HG03095 (cell line): ENCODE measurements around the gene GATAD1.
"Not testable (repeated sequence)": the region's sequence is repeated elsewhere in the genome, so short reads cannot be mapped to it uniquely, and the experiment has no call there.

Experiments
- ATAC-seq: cut with Tn5 transposase; IDR thresholded peaks from one replicate; pipeline ENCODE4 v1.9.1; 2021; ENCODE audit warnings: moderate library complexity; ENCODE audit not compliant: unreplicated experiment

Gene GATAD1, protein sequence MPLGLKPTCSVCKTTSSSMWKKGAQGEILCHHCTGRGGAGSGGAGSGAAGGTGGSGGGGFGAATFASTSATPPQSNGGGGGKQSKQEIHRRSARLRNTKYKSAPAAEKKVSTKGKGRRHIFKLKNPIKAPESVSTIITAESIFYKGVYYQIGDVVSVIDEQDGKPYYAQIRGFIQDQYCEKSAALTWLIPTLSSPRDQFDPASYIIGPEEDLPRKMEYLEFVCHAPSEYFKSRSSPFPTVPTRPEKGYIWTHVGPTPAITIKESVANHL

DNA sequence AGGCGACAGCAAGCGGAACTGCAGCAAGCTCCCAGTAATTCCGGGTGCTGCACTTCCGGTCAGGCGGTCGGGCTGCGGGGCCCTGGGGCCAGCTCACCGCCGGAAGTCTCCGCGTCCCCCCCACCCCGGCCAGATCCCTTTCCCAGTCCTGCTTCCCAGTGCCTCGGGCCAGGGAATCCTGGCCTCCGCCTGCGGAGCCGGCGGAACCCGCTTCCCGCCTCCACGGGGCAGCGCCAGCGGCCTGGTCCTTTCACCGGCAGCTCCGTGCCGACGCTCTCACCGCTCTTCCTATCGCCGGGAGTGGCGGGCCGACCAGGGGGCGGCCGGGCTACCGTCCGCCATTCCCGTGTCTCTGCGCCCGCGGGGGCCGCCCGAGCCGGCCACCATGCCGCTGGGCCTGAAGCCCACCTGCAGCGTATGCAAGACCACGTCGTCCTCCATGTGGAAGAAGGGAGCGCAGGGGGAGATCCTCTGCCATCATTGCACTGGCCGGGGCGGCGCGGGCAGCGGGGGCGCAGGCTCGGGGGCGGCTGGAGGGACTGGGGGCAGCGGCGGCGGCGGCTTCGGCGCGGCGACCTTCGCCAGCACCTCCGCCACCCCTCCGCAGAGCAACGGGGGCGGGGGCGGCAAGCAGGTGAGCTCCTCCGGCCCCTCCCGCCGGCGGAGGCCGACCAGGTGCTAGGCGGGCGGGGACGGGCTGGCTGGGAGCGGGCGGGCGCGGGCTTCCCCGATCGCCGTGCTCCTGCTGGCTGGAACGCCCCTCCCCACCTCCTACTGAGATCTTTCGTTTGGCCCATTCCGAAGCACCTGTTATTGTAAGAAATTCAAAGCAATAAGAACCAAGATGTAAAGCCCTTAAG, at the start of gene GATAD1:
TSS of gene GATAD1 (plus strand) at position 138 of the 860 bp plus-strand sequence. CDS start at position 386, 248 bp downstream.
- ATAC-seq = peak; percentile 81

DNA sequence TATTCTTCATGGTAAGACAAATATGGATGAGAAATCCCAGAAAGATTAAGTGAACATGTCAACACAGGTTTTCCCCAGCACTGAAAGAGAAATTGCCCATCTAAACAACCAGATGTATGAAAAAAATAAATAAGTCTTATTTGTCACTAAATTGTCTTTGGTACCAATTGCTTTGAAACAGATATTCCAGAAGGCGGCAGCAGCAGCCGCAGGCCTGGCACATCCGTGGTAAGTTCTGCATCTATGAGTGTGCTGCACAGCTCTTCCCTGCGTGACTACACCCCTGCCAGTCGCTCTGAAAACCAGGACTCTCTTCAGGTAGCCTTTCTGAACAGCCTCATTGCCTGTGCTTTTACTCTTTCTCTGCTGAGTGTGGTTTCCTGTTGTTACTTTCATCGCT, 49.7 kb upstream of the GATAD1 start:
- ATAC-seq = no peak

DNA sequence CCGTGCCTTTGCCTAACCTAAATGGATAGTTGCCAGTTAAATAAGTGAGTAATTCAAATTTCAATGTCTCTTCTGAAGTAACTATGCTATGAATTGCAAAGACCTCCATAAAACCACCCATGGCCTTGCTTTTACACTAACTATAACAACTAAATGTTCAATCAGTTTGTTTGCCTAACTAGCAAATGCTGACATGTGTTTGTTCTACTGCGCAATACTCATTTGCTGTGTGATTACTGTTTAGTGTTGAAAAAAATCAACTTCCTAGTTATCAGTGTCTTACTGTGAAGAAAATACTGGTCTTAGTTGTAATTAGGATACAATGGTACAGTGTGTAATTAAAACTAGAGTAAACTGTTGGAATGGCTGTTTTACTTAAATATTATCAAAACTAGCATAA, 47.3 kb upstream of the GATAD1 start:
- no peak for ATAC-seq

DNA sequence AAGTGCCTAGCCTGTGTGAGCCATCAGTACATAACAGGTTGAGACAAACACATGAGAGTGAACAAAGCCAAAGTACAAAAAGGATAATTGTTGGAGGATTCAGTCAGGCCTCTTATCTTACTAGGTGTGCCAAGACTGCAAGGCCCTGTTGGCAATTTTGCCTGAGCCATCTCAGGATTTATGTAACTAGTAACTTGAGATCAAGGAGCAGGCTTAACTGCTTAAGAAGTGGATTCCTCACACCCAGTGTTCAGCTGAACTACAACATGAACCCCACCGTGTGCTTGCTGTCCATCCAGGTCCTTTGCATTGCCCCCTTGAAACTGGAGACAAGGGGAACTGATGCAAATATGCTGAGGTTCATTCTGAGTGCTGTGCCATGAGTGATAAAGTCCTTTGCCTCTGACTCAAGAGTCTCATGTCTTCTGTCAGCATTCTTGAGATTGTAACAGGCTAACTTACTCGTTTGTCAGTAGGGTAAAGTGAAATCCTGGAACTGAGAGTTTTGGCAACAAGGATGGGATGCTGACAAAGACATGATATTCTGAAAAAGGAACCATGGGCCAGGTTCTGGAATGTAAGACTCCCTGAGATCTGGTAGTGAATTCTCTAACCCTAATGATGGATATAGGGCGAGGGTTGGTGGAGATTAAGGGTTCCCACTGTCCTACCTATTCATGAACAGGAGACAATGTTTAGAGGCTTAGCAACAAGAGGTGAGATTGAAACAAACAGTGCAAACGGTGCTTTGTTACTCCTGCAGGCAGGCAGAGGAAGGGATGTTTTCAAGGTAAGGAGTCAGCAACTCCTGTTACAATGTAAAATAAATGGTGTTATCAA, 44.1 kb upstream of the GATAD1 start:
- no peak for ATAC-seq

DNA sequence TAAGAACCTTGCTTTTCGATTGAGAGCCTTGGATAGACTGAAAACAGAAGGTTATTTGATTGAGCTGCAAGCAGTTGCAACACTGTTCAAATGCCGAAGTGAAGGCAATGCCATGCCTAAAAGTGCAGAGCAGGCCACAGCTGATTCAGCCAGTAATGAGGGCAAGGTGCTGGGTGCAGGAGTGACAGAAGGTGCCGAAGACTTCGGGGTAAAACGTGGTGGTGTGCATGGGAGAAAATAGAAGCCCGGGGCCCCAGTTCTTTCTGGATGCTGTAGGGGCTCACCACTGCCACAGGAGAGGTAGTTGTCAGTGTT, 43.6 kb upstream of the GATAD1 start:
- ATAC-seq = no peak

DNA sequence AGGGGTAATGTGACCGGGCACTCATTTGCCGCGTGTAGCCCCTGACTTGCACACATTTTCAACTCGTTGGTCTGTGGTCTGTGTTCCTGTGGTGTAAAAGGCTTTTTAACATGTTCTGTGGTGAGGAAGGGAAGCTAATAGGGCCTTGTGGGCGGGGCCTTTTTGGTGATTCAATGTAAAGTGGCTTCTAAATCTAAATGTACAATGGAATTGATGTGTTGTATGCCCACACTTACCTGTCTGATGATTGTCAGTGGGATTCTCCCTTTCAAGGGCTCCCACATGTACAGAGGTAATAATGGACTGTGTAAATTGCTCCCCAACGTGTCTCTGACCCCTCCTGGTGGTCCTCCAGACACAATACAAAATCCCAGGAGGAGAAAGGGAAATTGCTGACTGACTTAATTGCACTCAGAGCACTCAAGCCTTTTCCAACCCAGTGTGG, 43.1 kb upstream of the GATAD1 start:
- no peak for ATAC-seq

DNA sequence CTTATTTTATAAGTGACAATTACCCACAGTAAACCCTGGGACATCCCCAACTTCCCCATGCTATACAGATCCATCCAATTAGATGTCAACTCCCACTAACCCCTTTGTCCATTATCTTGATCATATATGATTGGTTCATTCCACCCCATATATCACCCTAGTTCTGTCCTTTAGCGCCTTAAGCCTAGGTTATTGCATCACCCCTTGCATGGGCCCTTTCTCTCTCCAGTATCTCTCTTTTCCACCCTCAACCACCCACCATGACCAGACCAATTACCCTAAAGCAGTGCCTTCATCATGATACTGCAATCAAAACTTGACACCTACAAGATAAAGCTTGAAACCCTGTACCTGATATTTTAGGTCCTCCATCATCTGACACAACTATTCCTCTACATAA, 37.9 kb upstream of the GATAD1 start:
- no peak for ATAC-seq

DNA sequence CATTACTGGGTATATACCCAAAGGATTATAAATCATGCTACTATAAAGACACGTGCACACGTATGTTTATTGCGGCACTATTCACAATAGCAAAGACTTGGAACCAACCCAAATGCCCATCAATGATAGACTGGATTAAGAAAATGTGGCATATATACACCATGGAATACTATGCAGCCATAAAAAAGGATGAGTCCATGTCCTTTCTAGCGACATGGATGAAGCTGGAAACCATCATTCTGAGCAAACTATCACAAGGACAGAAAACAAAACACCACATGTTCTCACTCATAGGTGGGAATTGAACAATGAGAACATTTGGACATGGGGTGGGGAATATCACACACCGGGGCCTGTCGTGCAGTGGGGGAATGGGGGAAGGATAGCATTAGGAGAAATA, 37.1 kb upstream of the GATAD1 start:
- not testable (repeated sequence) for ATAC-seq

DNA sequence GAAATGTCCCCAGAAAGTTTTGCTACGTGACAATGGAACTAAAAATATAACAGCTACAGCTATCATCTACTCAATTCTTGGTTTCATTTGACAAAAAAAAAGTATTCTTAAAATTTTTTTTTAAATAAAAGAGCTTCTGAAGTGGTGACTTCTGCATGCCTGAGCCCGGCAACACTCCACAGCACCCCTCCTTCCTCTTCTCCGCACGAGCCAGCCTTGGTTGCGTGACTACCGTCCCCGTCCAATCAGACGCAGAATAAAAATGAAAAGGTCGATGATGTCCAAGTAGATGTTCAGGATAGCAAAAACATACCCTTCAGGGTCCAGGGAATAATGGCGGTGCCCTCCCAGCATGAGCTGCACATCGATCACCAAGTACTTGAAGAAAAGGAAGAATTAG, 34.5 kb upstream of the GATAD1 start:
- no peak for ATAC-seq

DNA sequence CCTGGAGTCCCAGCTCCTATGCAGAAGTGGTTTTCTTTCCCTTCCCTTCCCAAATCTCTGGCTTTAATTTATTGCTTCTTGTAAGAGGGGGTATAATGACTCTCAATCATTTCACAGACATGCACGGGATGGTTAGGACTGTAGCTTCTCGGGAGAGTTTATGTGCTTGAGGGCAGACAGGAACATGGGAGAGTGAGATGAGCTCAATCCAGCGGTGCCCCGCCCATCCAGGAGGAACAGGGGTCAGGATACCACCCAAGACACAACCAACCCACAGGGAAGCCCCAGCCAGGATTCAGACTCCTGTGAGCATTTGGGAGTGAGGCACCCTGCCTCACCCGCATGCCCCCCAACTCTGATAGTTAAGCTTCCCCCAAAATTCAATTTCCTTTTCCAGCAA, 33.7 kb upstream of the GATAD1 start:
- no peak for ATAC-seq

DNA sequence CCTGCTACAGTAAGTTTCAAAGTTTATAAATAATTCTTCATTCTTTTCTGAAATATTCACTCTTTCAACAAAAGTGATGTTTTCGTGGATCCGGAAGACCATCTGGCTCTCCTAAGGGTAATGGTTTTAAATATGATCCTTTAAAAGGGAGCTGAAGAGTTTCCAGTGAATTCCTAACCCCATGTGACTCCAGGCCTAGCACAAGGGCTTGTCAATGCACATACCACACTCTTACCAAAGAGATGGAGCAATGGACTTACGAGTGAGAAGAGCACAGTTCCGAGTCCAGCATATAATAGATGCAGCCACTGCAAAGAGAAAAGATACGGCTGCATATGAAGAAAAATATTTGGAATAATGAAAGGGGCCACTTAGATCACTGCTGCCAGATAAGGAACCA, 32.1 kb upstream of the GATAD1 start:
- no peak for ATAC-seq

DNA sequence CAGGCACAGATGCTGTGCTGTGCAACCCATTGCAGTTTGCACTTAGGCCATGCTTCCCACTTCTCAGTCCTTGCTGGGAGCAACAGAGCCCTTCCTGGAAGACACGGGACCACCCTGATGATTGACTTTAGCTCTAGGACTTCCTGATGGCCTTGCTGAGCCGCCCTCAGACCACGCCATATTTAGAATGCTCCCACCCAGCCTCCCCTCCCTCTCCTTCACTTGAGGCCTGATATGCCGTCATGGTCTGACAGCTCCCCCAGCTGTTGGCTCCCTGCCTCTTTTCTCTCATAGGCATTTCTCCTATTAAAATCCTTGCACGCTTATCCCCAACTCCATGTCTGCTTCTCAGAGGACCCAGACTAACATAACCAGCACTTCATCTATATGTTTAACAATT, 29.4 kb upstream of the GATAD1 start:
- ATAC-seq = no peak

DNA sequence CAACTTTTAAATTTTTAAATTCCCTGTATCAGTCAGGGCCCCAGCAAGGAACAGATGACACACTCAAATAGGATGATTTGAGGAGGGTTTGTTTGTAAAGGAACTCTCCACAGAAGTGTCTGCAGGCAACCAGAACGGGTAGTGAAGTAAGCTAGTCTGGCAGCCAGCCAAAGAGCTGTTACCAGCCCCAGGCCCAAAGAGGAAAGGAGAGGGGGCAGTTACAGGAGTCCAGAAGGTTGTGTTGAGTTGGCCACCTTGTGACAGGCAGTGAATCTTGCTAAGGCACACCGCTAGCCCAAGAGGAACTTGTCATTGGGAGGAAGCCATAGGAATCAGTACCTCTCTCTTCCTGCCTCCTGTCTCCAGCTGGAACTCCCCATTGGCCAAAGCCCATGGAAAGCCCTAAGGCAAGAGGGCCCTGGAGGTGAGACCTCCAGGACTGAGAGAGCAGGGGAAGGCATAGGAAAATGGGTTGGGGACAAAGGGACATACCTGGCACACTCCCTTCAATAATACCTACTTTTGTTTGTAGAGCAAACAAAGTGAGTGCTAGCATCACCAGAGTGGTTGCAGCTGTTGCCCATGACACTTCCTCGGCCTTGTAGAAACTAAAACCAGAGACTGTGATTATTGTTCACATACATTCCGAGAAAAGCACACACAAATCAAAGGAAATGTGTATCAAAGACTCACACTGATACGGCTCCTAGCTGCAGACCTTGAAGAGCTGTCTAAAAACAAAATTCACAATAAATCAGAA, 25.4 kb upstream of the GATAD1 start:
- ATAC-seq = no peak

DNA sequence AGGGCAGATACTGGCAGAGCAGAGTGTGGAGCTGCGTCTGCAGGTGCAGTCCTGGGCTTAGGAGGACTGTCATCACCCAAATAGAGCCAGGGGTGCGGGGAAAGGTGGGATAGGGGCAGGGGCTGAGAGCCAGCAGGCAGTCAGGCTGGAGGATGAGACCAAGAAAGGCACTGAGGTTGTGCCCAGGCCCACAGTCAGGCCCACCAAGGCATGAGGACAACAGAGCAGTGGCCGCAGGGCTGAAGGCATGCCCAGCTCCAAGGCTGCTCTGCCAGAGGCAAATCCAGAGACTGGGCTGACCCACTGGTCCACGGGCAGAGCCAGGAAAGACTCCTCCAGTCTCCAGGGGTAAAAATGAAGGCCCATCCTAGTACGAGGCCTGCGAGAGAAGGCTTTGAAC, 24.4 kb upstream of the GATAD1 start:
- no peak for ATAC-seq

DNA sequence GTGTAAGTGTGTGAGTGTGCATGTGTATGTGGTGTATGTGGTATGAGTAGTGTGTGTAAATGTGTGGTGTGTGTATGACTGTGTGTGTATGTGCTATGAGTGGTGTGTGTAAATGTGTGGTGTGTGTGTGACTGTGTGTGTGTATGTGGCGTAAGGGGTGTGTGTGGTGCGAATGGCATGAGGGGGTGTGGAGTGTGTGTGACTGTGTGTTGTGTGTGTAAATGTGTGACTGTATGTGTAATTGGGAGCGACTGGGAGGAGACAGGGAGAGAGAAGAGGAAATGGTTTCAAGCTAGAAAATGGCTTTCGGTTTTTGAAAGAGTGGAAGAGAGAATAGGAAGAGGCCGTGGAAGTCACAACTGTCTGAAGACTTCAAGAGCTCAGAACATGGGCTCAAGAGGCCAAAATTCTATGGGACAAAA, 23.6 kb upstream of the GATAD1 start:
- ATAC-seq = no peak

DNA sequence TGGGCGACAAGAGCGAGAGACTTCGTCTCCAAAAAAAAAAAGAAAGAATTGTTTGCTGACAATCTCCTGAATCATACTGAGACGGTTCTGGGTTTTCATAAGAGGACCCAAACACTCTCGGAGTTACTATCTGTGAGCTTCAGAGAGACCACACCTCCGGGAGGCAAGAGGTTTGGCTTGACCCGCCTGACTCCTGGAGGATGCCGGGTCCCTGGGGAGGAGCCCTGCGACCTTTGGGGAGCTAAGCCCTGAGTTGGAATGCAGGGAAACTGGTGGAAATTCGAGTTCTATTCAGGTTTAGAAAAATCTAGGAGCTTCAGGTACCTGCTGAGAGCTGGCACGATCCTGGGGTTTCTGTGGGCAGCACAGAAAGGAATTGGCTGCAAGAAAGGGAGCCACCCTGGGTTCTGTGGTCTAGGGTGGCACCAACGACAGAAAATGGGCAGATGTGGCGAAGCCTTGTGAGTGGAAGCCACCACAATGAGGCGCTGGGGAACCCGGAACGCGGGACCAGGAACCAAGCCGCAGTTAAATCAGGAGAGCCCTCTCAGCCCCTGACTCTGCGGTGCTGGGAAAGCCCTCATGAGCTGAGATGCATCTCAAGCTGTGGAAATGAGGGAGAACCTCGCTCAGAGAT, 21.9 kb upstream of the GATAD1 start:
- no peak for ATAC-seq

DNA sequence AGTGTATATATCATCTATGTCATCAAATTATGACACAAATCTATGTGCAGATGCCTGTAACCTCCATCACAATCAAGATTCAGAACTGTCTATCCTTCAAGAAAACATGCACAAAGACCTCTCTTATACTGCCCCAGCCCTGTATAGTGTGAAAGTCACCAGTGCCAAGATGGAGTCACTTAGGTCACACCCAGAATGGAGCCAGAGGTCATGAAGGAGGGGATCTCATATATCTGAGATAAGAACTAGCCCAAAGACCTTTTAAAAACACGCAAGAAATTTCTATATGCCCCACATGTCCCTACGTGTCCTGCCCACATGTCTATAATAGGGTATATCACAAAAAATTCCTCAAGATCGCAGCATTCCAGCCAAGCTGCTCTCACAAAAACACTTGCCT, 20.1 kb upstream of the GATAD1 start:
- no peak for ATAC-seq

DNA sequence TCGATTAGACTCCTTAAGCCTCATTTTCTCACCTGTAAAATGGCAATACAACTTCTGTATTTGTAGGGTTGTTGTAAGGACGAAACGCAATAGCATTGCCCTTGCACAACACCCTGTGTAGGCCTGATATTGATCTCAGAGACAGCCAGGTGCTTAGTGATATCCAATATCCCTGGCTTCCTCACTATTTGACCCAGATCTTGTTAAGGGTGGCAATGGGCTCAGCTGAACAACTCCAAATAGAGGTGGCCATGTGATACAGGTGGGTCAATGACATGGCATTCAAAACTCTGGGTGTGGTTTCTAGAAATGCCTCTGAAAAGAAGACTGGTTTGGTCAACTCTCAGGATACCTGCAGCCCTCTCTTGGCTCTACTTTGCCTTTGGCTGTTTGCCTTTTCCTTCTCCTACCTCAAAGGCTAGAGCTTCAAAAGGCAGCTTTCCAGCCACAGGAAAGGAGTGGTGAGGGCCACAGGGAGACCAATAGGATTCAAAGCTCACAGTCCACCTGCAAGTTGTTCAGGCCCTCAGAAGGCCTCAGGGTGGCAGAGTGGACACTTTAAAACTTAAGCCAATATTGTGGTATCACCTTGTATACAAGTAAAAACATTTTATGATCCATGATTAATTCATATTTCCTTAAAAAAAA, 14.9 kb upstream of the GATAD1 start:
- no peak for ATAC-seq

DNA sequence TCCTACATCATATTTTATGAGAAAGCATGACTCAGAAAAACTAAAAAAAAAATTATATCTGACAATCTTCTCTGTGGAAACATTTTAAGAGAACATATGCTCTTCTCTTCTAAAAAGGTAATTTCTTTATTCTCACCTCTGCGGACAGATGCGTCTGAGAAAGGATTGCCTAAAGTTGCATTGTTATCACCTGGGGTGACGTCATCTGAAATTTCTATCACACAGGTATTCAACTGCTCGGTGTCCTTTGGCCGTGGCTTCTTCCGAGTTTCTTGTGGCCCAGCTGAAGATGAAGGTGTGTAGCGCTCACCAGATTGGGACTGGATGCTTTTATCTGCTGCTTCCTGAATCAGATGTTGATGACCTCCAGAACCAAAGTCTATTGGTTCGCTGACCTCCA, 14.3 kb upstream of the GATAD1 start:
- no peak for ATAC-seq

DNA sequence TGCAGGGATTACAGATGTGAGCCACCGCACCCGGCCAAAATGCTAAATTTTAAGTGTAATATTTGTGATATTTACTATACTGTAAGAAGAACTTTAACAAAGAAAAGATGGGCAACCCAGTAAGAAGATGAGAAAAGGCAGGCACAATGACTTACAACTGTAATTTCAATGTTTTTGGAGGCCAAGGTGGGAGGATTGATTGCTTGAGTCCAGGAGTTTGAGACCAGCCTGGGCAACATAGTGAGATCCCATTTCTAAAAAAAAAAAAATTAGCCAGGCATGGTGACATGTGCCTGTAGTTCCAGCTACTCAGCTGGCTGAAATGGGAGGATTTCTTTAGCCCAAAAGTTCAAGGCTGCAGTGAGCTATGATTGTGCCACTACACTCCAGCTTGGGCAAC, 11.7 kb upstream of the GATAD1 start:
- ATAC-seq = no peak
